GM19025 (cell line): ENCODE measurements around the gene IGFBPL1.

Source experiments
- ATAC-seq: cut with Tn5 transposase; IDR thresholded peaks from one replicate; pipeline ENCODE4 v1.9.1; 2021; ENCODE audit warnings: mild to moderate bottlenecking, low read depth, moderate library complexity; ENCODE audit not compliant: unreplicated experiment

Gene IGFBPL1

GRCh38 chr9:38434365-38434764 is 10.1 kb upstream of the IGFBPL1 start:
- ATAC-seq, result no peak

- no peak for ATAC-seq
These were observed 8.8 kb upstream of the IGFBPL1 start for GRCh38 chr9:38432922-38433510.

GRCh38 chr9:38431116-38431515 is 6.9 kb upstream of the IGFBPL1 start:
- ATAC-seq, result no peak

- ATAC-seq, result no peak
These were observed 3.8 kb upstream of the IGFBPL1 start for GRCh38 chr9:38428062-38428461.

GRCh38 chr9:38424918-38425317 is 664 bp upstream of the IGFBPL1 start:
- no peak for ATAC-seq

- ATAC-seq, result no peak
These were observed 831 bp downstream of the IGFBPL1 start for GRCh38 chr9:38423273-38423972.

- ATAC-seq, result no peak
These were observed 1.5 kb downstream of the IGFBPL1 start for GRCh38 chr9:38422555-38423260.

- no peak for ATAC-seq
These were observed 2.6 kb downstream of the IGFBPL1 start for GRCh38 chr9:38421498-38422211.

- ATAC-seq, result no peak
These were observed 5.1 kb downstream of the IGFBPL1 start for GRCh38 chr9:38419181-38419580.

GRCh38 chr9:38418366-38418765 is 5.9 kb downstream of the IGFBPL1 start:
- no peak for ATAC-seq

- no peak for ATAC-seq
These were observed 7.0 kb downstream of the IGFBPL1 start for GRCh38 chr9:38417003-38417945.

GRCh38 chr9:38416461-38416860 is 7.8 kb downstream of the IGFBPL1 start:
- no peak for ATAC-seq

- no peak for ATAC-seq
These were observed 8.4 kb downstream of the IGFBPL1 start for GRCh38 chr9:38415856-38416255.

- ATAC-seq, result no peak
These were observed 10.1 kb downstream of the IGFBPL1 start for GRCh38 chr9:38414040-38414723.

GRCh38 chr9:38413283-38413682 is 11.0 kb downstream of the IGFBPL1 start:
- ATAC-seq, result no peak

GRCh38 chr9:38412751-38413150 is 11.5 kb downstream of the IGFBPL1 start:
- ATAC-seq, result no peak

GRCh38 chr9:38408719-38409118 is 15.5 kb downstream of the IGFBPL1 start:
- peak; percentile 56 for ATAC-seq

- ATAC-seq, result no peak
These were observed 17.6 kb downstream of the IGFBPL1 start for GRCh38 chr9:38406476-38407186.

GRCh38 chr9:38405785-38406184 is 18.5 kb downstream of the IGFBPL1 start:
- no peak for ATAC-seq
